ENCODE measurements around the gene FOXP1.

- TF ChIP-seq CTCF (IDR thresholded peaks at IDR 0.05; ENCODE audit: insufficient read depth, low read depth, low read length) (no peak), EZH2 (IDR thresholded peaks at IDR 0.05; ENCODE audit: insufficient read depth, low read length) (no peak)
Observed at GRCh38 chr3:71618538-71618937, 35.0 kb upstream of the FOXP1 start.

Measured in astrocyte (in vitro differentiated cells and primary cell).